NCI-H1105 (cell line): Measurements from ENCODE around the gene INPP5E.

Experiments used
- DNase-seq: peaks from one replicate; lab custom pipeline; 2025; lab: John Stamatoyannopoulos, UW

The INPP5E gene

GRCh38 chr9:136386018-136386417 lies 53.6 kb downstream of the INPP5E start:
- no peak for DNase-seq

DNA sequence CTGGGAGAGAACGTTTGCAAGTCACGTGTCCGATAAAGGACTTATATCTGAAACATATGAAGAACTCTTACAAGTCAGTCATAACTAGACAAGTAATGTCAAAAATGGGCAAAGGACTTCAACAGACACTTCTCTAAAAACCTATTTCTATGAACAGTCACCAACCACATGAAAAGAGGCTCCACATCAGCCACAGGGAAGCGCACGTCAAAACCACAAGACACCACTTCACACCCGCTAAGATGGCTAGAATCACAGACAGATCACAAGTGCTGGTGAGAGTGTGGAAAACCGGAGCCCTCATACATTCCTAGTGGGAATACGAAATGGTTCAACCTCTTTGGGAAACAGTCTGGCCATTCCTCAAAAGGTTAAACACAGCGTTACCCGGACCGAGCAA lies 54.6 kb downstream of the INPP5E start:
- no peak for DNase-seq

DNA sequence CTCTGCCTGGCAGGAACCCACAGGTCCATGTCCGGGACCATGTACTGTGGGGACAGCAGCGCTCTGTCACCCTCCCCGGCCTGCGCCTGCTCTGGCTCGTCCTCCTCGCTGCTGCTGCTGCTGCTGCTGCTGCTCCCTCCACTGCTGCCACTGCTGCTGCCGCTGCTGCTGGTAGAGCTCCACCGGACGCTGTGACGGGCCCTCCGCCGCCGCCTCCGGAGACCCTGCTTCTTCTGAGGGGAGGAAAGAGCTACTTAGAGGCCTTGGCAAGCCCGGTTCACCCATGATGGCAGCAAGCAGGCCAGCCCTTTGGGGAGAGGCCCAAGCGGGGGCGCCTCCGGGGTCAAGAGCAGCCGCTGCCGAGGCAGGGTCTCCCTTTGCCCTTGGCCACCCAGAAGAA lies 56.2 kb downstream of the INPP5E start:
- no peak for DNase-seq

GRCh38 chr9:136381966-136382513 lies 57.6 kb downstream of the INPP5E start:
- no peak for DNase-seq

DNA sequence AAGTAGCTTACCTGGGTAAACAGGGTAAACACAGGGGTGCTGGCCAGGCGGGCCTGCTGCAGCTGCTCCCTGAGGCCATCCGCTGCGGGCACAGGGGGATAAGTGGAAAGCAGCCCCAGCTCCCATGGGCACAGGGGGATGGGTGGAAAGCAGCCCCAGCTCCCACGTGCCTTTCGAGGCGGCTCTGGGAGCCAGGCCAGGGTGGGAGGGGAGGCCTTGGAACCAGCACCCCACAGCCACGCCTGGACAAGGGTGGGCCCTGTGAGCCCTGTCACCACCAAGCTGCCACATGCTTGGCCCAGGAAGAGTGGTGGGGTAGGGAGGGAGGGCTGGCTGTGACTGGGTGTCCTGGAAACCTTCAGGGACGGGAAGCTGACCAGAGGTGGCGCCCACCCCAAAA lies 58.3 kb downstream of the INPP5E start:
- no peak for DNase-seq

DNA sequence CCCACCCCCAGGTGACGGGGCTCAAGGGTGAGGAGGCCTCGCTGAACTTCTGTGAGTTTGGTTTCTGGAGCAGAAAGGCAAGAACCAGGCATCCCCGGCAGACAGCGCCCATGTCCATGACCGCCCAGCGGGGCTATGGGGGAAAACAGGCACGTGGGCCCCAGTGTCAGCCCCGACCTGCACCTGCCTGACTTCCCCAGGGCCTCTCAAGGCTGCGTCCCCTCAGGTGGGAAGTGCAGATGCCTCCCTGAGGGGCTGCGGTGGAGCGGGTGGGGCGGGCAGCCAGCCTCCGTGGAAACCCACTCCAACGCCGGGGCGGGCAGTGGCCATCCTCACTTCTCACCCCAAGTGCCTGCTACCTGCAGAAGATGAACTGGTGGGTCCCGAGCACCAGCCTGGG lies 59.3 kb downstream of the INPP5E start:
- no peak for DNase-seq

- no peak for DNase-seq
Measured at GRCh38 chr9:136379891-136380290, 59.8 kb downstream of the INPP5E start.

DNA sequence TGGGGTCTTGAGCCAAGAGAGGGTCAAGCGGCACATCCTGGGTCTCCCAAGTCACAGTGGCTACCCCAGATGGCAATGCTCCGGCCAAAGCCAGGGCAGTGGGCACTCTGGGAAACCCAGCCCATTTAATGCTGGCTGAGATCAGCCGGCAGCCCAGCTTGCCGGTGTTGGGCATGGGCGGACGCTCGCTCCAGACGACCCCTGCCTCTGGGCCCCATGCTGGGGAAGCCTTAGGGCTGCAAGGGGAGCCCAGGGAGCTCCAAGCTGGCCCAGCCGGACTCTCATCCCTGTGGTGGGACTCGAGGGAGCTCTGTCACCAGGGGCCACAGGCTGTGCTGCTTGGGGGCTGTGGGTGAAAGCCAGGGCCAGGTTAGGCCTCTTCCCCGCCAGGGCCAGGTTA lies 60.2 kb downstream of the INPP5E start:
- no peak for DNase-seq

- DNase-seq, result no peak
Measured at GRCh38 chr9:136379003-136379287, 60.7 kb downstream of the INPP5E start.
